D341Med (cell line): Measurements from ENCODE around the gene DIPK1C.

ENCODE experiments used
- DNase-seq: peaks from one replicate; pipeline ENCODE4 v3.0.0; 2012; ENCODE audit warnings: low spot score

Gene DIPK1C

GRCh38 chr18:74482697-74483096 is 25.6 kb upstream of the DIPK1C start:
- no peak for DNase-seq

- DNase-seq, result no peak
These were observed 23.1 kb upstream of the DIPK1C start for GRCh38 chr18:74480149-74480651.

- DNase-seq, result no peak
These were observed 22.5 kb upstream of the DIPK1C start for GRCh38 chr18:74479486-74480148.

- DNase-seq, result no peak
These were observed 21.8 kb upstream of the DIPK1C start for GRCh38 chr18:74478880-74479279.

GRCh38 chr18:74478316-74478715 is 21.2 kb upstream of the DIPK1C start:
- DNase-seq, result no peak

GRCh38 chr18:74477771-74478170 is 20.7 kb upstream of the DIPK1C start:
- no peak for DNase-seq

- peak; percentile 83 for DNase-seq
These were observed 19.0 kb upstream of the DIPK1C start for GRCh38 chr18:74476140-74476539.

GRCh38 chr18:74473976-74474640 is 17.0 kb upstream of the DIPK1C start:
- DNase-seq, result no peak

GRCh38 chr18:74472312-74472711 is 15.2 kb upstream of the DIPK1C start:
- no peak for DNase-seq

GRCh38 chr18:74468547-74469061 is 11.5 kb upstream of the DIPK1C start:
- DNase-seq, result no peak

GRCh38 chr18:74465775-74466174 is 8.7 kb upstream of the DIPK1C start:
- no peak for DNase-seq

GRCh38 chr18:74463983-74464382 is 6.9 kb upstream of the DIPK1C start:
- no peak for DNase-seq

- DNase-seq, result no peak
These were observed 6.1 kb upstream of the DIPK1C start for GRCh38 chr18:74463254-74463653.

GRCh38 chr18:74460825-74461224 is 3.7 kb upstream of the DIPK1C start:
- DNase-seq, result no peak

- no peak for DNase-seq
These were observed 2.8 kb upstream of the DIPK1C start for GRCh38 chr18:74459889-74460288.

- DNase-seq, result no peak
These were observed 765 bp upstream of the DIPK1C start for GRCh38 chr18:74457725-74458421.

GRCh38 chr18:74456349-74457042 is 612 bp downstream of the DIPK1C start:
- no peak for DNase-seq

- DNase-seq, result no peak
These were observed 1.1 kb downstream of the DIPK1C start for GRCh38 chr18:74456017-74456348.

GRCh38 chr18:74455386-74455785 is 1.7 kb downstream of the DIPK1C start:
- DNase-seq, result no peak

GRCh38 chr18:74454279-74454751 is 2.8 kb downstream of the DIPK1C start:
- DNase-seq, result no peak

GRCh38 chr18:74453642-74454198 is 3.4 kb downstream of the DIPK1C start:
- DNase-seq, result no peak

GRCh38 chr18:74453016-74453566 is 4.0 kb downstream of the DIPK1C start:
- DNase-seq, result no peak
